Midbrain (tissue), 1 donor: ENCODE data around the gene MTUS2.

ENCODE experiments used
- DNase-seq: peaks from one replicate; lab custom pipeline; 2025; lab: John Stamatoyannopoulos, UW

The MTUS2 gene

GRCh38 chr13:28820099-28821051 lies at the start of gene MTUS2:
TSS of gene MTUS2 (plus strand) at chr13:28820339.
- no peak for DNase-seq

- DNase-seq = no peak
These were observed 41.6 kb upstream of the MTUS2 start for GRCh38 chr13:28778308-28779215.

- DNase-seq = no peak
These were observed 27.1 kb upstream of the MTUS2 start for GRCh38 chr13:28792992-28793391.

- DNase-seq = no peak
These were observed 25.7 kb upstream of the MTUS2 start for GRCh38 chr13:28794396-28794795.

GRCh38 chr13:28796938-28797257 lies 23.2 kb upstream of the MTUS2 start:
- DNase-seq = no peak

- no peak for DNase-seq
These were observed 14.8 kb upstream of the MTUS2 start for GRCh38 chr13:28805193-28805819.

- no peak for DNase-seq
These were observed 2.9 kb upstream of the MTUS2 start for GRCh38 chr13:28817204-28817603.

- DNase-seq = no peak
These were observed 951 bp upstream of the MTUS2 start for GRCh38 chr13:28819046-28819730.

GRCh38 chr13:28819735-28820098 lies 422 bp upstream of the MTUS2 start:
- DNase-seq = peak; percentile 9

GRCh38 chr13:28822151-28822550 lies 2.0 kb downstream of the MTUS2 start:
- DNase-seq = no peak

- no peak for DNase-seq
These were observed 2.7 kb downstream of the MTUS2 start for GRCh38 chr13:28822801-28823200.

GRCh38 chr13:28825379-28825778 lies 5.2 kb downstream of the MTUS2 start:
- DNase-seq = no peak

- no peak for DNase-seq
These were observed 6.2 kb downstream of the MTUS2 start for GRCh38 chr13:28826368-28826767.

GRCh38 chr13:28830580-28830979 lies 10.4 kb downstream of the MTUS2 start:
- no peak for DNase-seq

- DNase-seq = no peak
These were observed 11.0 kb downstream of the MTUS2 start for GRCh38 chr13:28831117-28831516.

GRCh38 chr13:28837111-28837510 lies 17.0 kb downstream of the MTUS2 start:
- DNase-seq = no peak

- no peak for DNase-seq
These were observed 23.5 kb downstream of the MTUS2 start for GRCh38 chr13:28843639-28844038.

GRCh38 chr13:28849441-28849840 lies 29.3 kb downstream of the MTUS2 start:
- DNase-seq = no peak

GRCh38 chr13:28850226-28850625 lies 30.1 kb downstream of the MTUS2 start:
- DNase-seq = no peak

GRCh38 chr13:28851422-28851821 lies 31.3 kb downstream of the MTUS2 start:
- DNase-seq = no peak

- no peak for DNase-seq
These were observed 34.5 kb downstream of the MTUS2 start for GRCh38 chr13:28854657-28855056.

- DNase-seq = no peak
These were observed 36.1 kb downstream of the MTUS2 start for GRCh38 chr13:28856287-28856686.
